HepG2 (cell line): Measurements from ENCODE around the gene TRIM66. TPM values are rescaled to one million over a fixed set of nuclear protein-coding genes. Genes with fewer than 3 reads are reported as not detected.

Source experiments
- CHCHD3 ChIP-seq: sonication (generic); formaldehyde crosslinking; IDR thresholded peaks from 2 replicates; pipeline ENCODE4 v1.8.0; 2022; ENCODE audit warnings: mild to moderate bottlenecking, missing genetic modification reagents, moderate library complexity
- HMGA1 ChIP-seq: sonication (generic); formaldehyde crosslinking; conservative IDR thresholded peaks from 2 replicates; pipeline ENCODE4 v1.4.0; 2020; ENCODE audit warnings: missing genetic modification reagents
- HOXA9 ChIP-seq: sonication (generic); formaldehyde crosslinking; IDR thresholded peaks from 2 replicates; pipeline ENCODE4 v1.8.1; 2022; ENCODE audit warnings: missing genetic modification reagents, mild to moderate bottlenecking, moderate library complexity, borderline replicate concordance
- KMT2A ChIP-seq: sonication (generic); formaldehyde crosslinking; IDR thresholded peaks from 2 replicates; pipeline ENCODE4 v1.4.0; 2020; ENCODE audit warnings: missing genetic modification reagents
- MLXIP ChIP-seq: sonication (generic); formaldehyde crosslinking; IDR thresholded peaks from 2 replicates; pipeline ENCODE4 v1.9.0; 2021; ENCODE audit warnings: missing genetic modification reagents, borderline replicate concordance
- NONO ChIP-seq, 2 experiments: fragments of 450-650 bp in 1 of 2; sonication (generic) in 1 of 2; formaldehyde crosslinking in 1 of 2; IDR thresholded peaks in 1 of 2; conservative IDR thresholded peaks in 1 of 2; 2 replicates each; pipeline versions ENCODE4 v1.6.1 to v1.8.0; 2017 to 2022; ENCODE audit warnings: mild to moderate bottlenecking in 1 of 2, missing genetic modification reagents in 1 of 2, moderate library complexity in 1 of 2
- RAD51 ChIP-seq: fragments of 450-650 bp; IDR thresholded peaks from 2 replicates; pipeline ENCODE4 v1.6.1; 2016; ENCODE audit warnings: borderline replicate concordance
- RXRA ChIP-seq: sonication (generic); formaldehyde crosslinking; IDR thresholded peaks from 2 replicates; pipeline ENCODE4 v1.5.1; 2020; ENCODE audit warnings: missing genetic modification reagents
- SP2 ChIP-seq: sonication (generic); formaldehyde crosslinking; IDR thresholded peaks from 2 replicates; pipeline ENCODE4 v1.5.1; 2020; ENCODE audit warnings: mild to moderate bottlenecking, missing genetic modification reagents
- TP53 ChIP-seq: sonication (generic); formaldehyde crosslinking; conservative IDR thresholded peaks from 2 replicates; pipeline ENCODE4 v1.4.0; 2020; ENCODE audit warnings: missing genetic modification reagents
- ZMYM2 ChIP-seq: sonication (generic); formaldehyde crosslinking; IDR thresholded peaks from 2 replicates; pipeline ENCODE4 v1.8.0; 2022; ENCODE audit warnings: mild to moderate bottlenecking, missing genetic modification reagents
- ZNF496 ChIP-seq: sonication (generic); formaldehyde crosslinking; IDR thresholded peaks from 2 replicates; pipeline ENCODE4 v1.8.1; 2023; ENCODE audit warnings: mild to moderate bottlenecking, moderate library complexity, missing genetic modification reagents; ENCODE audit not compliant: insufficient replicate concordance
- ZNF512B ChIP-seq: sonication (generic); formaldehyde crosslinking; IDR thresholded peaks from 2 replicates; pipeline ENCODE4 v1.5.1; 2020; ENCODE audit warnings: missing genetic modification reagents, mild to moderate bottlenecking, borderline replicate concordance
- ZNF574 ChIP-seq: sonication (generic); formaldehyde crosslinking; IDR thresholded peaks from 2 replicates; pipeline ENCODE4 v1.4.0; 2020; ENCODE audit warnings: missing genetic modification reagents
- ZNF710 ChIP-seq: sonication (generic); formaldehyde crosslinking; IDR thresholded peaks from 2 replicates; pipeline ENCODE4 v1.5.0; 2020; ENCODE audit warnings: mild to moderate bottlenecking, missing genetic modification reagents, borderline replicate concordance
- ZNF788 ChIP-seq: sonication (generic); formaldehyde crosslinking; IDR thresholded peaks from 2 replicates; pipeline ENCODE4 v1.5.0; 2020; ENCODE audit warnings: mild to moderate bottlenecking, missing genetic modification reagents, borderline replicate concordance
- ZNF839 ChIP-seq: sonication (generic); formaldehyde crosslinking; IDR thresholded peaks from 2 replicates; pipeline ENCODE4 v1.4.0; 2020; ENCODE audit warnings: missing genetic modification reagents, mild to moderate bottlenecking, borderline replicate concordance
- polyA plus RNA-seq, 8 experiments: library from polyadenylated mRNA; depleted of rRNA in 3 of 8; stranded (reverse) in 7 of 8; unstranded in 1 of 8; fragments of >200 nt; fragmentation: Illumina TruSeq in 4 of 8; extraction: Trizol in 4 of 8; gene quantifications; 2 replicates each; pipeline versions ENCODE4 v1.2.1 to v1.2.3, GENCODE V29; 2011 to 2016; ENCODE audit warnings: low read depth in 4 of 8, missing spikeins in 1 of 8, mixed read lengths in 1 of 8; ENCODE audit not compliant: insufficient read depth in 1 of 8
- total RNA-seq, 5 experiments: library from RNA; depleted of rRNA; stranded (reverse); fragments of >200 nt; fragmentation: Illumina TruSeq; extraction: Trizol; gene quantifications; 2 replicates each; pipeline ENCODE4 v1.2.3, GENCODE V29; 2016; ENCODE audit warnings: low read depth in 1 of 5

The TRIM66 gene
- total and polyA plus RNA-seq, 2 of the 13 experiments (the other 11 are each of a cell fraction or from before 2014, with no cell fraction given) = 4.9 to 6.1 TPM

GRCh38 chr11:8682303-8683114, at the start of gene TRIM66, which contains the start of gene RPL27A (continued):
- TF ChIP-seq ZNF496 (CRISPR knock-in tag) = no peak
- no peak for TF ChIP-seq TP53
- peak; percentile 74 for TF ChIP-seq KMT2A (CRISPR knock-in tag)
- 0 out of 2 replicates have a peak, but pooled peaks have one; percentile 31 for TF ChIP-seq ZNF710 (CRISPR knock-in tag)
- TF ChIP-seq ZNF574 (CRISPR knock-in tag) = peak; percentile 85
- TF ChIP-seq ZMYM2 (CRISPR knock-in tag) = 0 out of 2 replicates have a peak, but pooled peaks have one; percentile 17
- TF ChIP-seq RXRA (CRISPR knock-in tag) = peak; percentile 49
- no peak for TF ChIP-seq RAD51
- no peak for TF ChIP-seq ZNF512B (CRISPR knock-in tag)
- no peak; the same call in 1 of the 2 replicates for TF ChIP-seq HOXA9 (CRISPR knock-in tag)
- peak; percentile 79; the same call in 1 of the 2 replicates for TF ChIP-seq ZNF788
- no peak for TF ChIP-seq CHCHD3 (CRISPR knock-in tag)
- TF ChIP-seq NONO (IDR thresholded peaks at IDR 0.05) = no peak
- TF ChIP-seq NONO (CRISPR knock-in tag; conservative IDR thresholded peaks at IDR 0.05) = peak; percentile 79
- no peak for TF ChIP-seq ZNF839 (CRISPR knock-in tag)
- no peak for TF ChIP-seq HMGA1 (CRISPR knock-in tag)
- TF ChIP-seq SP2 = peak; percentile 80
- no peak for TF ChIP-seq MLXIP (CRISPR knock-in tag)
